GM19397 (cell line): Measurements from ENCODE around the gene FAM174B.

Source experiments
- ATAC-seq: cut with Tn5 transposase; IDR thresholded peaks from one replicate; pipeline ENCODE4 v1.9.1; 2021; ENCODE audit warnings: mild to moderate bottlenecking, moderate library complexity; ENCODE audit not compliant: unreplicated experiment

The FAM174B gene

GRCh38 chr15:92655178-92655995 lies at the start of gene FAM174B:
Gene FAM174B, minus strand, starts transcription at chr15:92655775.
- ATAC-seq, result peak; percentile 56

GRCh38 chr15:92696096-92696495 lies 40.5 kb upstream of the FAM174B start:
- no peak for ATAC-seq

GRCh38 chr15:92693691-92694331 lies 38.2 kb upstream of the FAM174B start:
- ATAC-seq, result no peak

- no peak for ATAC-seq
Observed at GRCh38 chr15:92690395-92690794, 34.8 kb upstream of the FAM174B start.

GRCh38 chr15:92687746-92688145 lies 32.2 kb upstream of the FAM174B start:
- no peak for ATAC-seq

- ATAC-seq, result no peak
Observed at GRCh38 chr15:92687195-92687602, 31.6 kb upstream of the FAM174B start.

GRCh38 chr15:92683511-92683834 lies 27.9 kb upstream of the FAM174B start:
- no peak for ATAC-seq

- no peak for ATAC-seq
Observed at GRCh38 chr15:92682741-92683510, 27.4 kb upstream of the FAM174B start.

GRCh38 chr15:92681141-92681631 lies 25.6 kb upstream of the FAM174B start:
- no peak for ATAC-seq

GRCh38 chr15:92677999-92678398 lies 22.4 kb upstream of the FAM174B start:
- ATAC-seq, result no peak

- ATAC-seq, result no peak
Observed at GRCh38 chr15:92676561-92676960, 21.0 kb upstream of the FAM174B start.

GRCh38 chr15:92675485-92675884 lies 19.9 kb upstream of the FAM174B start:
- no peak for ATAC-seq

GRCh38 chr15:92674347-92674746 lies 18.8 kb upstream of the FAM174B start:
- no peak for ATAC-seq

- ATAC-seq, result no peak
Observed at GRCh38 chr15:92672102-92672501, 16.5 kb upstream of the FAM174B start.

GRCh38 chr15:92671406-92671805 lies 15.8 kb upstream of the FAM174B start:
- ATAC-seq, result no peak

- ATAC-seq, result no peak
Observed at GRCh38 chr15:92670621-92671020, 15.0 kb upstream of the FAM174B start.

GRCh38 chr15:92669432-92669831 lies 13.9 kb upstream of the FAM174B start:
- ATAC-seq, result no peak

- no peak for ATAC-seq
Observed at GRCh38 chr15:92668620-92669019, 13.0 kb upstream of the FAM174B start.

- ATAC-seq, result no peak
Observed at GRCh38 chr15:92667970-92668485, 12.5 kb upstream of the FAM174B start.

GRCh38 chr15:92667287-92667904 lies 11.8 kb upstream of the FAM174B start:
- no peak for ATAC-seq

- ATAC-seq, result no peak
Observed at GRCh38 chr15:92666780-92667179, 11.2 kb upstream of the FAM174B start.
